ENCODE measurements around the gene CATSPER4. TPM values are rescaled to one million over a fixed set of nuclear protein-coding genes. Genes with fewer than 3 reads are reported as not detected.

The CATSPER4 gene
- total RNA-seq, 1 donor from 2014 or later, result not detected

GRCh38 chr1:26164036-26164860, 26.2 kb upstream of the CATSPER4 start:
- DNase-seq (ENCODE audit: extremely low read depth, low read depth, low spot score), result no peak

DNA sequence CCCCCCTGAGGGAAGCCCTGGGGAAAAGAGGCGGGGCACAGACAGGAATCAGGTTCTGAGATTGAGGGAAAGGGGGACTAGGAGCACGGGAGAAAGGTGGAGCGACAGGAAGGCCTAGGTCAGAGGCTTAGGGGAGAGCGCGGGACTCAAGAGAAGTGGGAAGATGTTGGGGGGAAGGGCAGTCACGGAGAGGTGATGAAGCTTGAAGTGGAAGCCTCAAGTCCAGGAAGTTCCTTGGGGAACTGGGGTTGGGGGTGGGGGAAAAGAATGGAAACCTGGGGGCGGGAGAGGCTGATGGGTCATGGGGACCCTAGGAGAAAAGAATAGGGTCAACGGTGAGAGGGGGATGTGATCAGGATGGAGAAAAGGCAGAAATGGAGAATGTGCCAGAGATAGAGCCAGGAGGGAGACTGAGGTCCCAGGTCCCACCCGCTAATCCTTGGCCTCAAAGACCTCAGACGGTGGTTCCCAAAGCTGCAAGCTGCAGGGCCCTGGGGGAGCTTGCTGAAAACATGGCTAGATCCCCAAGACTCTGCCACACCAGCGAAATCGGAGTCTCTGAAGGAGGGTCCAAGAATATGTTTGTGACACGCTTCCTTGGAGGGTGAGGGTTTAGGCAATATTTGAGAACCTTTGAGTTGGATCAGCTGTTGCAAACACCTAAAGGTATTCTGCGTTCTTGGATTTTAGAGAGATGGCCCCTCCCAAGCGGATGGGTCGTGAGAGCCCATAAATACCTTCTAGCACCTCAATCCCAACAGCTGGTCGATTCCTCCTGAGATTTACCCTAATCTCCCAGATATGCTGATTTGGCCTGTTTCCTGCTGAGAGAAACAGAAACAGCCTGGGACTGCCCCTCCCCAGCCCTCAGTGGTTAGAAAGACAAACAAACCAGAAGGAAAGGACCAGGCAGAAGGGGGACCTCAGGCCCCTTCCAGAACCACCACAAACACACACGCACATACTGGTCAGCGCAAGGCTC, 25.2 kb upstream of the CATSPER4 start:
- DNase-seq (ENCODE audit: extremely low read depth, low read depth, low spot score), result no peak

DNA sequence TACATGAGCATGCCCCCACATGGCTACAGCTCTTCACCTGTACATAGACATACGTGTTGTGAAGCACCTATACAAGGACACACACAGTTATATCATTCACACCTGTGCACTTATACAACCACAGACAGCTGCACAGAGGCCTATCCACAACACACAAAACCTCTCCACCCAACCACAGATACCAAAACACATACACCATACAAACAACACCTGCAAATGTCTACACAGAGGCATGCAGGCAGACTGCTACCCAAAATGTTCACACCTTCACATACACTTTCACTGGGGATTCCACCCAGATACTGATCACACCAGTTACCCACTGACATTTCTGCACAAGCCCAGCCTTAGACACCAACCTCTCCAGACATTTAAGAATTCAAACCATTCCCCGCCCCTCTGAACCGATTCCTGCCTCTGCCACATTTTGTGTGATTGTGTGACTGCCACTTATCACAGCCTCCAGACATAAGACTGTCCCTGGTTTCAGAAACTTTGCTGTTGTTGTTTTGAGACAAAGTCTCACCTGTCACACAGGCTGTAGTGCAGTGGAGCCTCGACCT, 23.6 kb upstream of the CATSPER4 start:
- DNase-seq (ENCODE audit: extremely low read depth, low read depth, low spot score), result no peak

DNA sequence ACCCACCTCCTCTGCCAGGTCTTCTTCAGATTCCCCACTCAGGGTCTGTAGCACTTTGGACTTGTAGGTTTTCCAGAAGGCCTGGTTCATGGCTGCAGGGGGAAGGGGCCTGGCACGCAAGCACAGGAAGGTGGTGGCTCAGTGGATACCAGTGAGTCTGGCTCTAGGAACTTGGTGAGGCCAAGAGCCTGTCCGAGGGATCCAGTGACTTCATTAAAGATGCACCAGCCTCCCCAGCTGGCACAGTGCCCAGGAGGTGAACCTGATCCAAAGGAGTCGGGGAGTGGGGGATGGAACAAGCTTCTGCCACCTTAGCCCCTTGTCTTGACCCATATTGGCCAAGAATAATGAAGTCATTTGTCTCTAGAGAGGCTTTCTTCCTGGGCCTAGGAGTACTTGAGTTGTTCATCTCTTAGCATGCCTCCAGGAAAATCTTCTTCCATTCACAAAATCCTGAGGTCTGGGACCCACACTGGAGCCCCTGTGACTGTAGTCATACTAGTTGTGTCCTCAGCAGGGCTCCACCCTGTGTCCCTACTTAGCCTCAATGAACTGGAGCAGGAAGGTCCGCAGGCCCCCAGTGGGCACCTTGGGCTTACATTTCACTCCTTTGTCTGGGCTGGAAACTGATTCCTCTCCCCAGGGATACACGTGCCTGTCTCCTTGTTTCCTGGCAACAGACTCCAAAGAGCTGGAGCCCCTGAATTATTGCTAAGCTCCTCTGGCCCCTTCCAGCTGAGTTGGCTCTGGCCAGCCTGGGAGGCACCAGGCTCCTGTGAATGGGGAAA, 21.8 kb upstream of the CATSPER4 start, which contains the start of gene C1orf232:
C1orf232 (minus strand) TSS at position 554 of the 788 bp plus-strand sequence; CDS start at position 90, 464 bp downstream.
- no peak for DNase-seq (ENCODE audit: extremely low read depth, low read depth, low spot score)

DNA sequence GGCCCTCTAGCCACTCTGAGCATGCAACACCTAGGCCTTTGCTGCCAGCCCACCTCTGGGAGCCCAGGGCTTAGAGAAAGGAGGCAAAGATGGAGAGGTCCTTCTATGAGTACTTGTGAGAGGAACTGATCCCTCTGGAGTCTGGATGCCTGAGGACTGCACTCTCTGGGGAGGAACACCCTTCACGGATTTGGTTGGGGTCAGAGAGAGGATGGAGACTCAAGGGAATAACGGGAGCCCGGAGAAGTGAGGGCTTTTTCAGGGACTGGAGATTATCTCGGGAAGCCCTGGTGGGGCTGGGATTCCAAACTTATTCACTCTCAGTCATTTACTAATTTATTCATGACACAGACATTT, 21.2 kb upstream of the CATSPER4 start:
- DNase-seq (ENCODE audit: extremely low read depth, low read depth, low spot score), result no peak

GRCh38 chr1:26169669-26170471, 20.5 kb upstream of the CATSPER4 start, which contains the start of gene ZNF593:
ZNF593 (plus strand) TSS chr1:26169908; CDS start chr1:26169984, 76 bp downstream.
- no peak for DNase-seq (ENCODE audit: extremely low read depth, low read depth, low spot score)

GRCh38 chr1:26170472-26170821, 20.0 kb upstream of the CATSPER4 start:
- no peak for DNase-seq (ENCODE audit: extremely low read depth, low read depth, low spot score)

GRCh38 chr1:26171084-26172072, 19.0 kb upstream of the CATSPER4 start, which contains the start of gene ZNF593OS:
ZNF593OS (minus strand) TSS chr1:26171832; CDS start chr1:26171661, 171 bp downstream.
- no peak for DNase-seq (ENCODE audit: extremely low read depth, low read depth, low spot score)

DNA sequence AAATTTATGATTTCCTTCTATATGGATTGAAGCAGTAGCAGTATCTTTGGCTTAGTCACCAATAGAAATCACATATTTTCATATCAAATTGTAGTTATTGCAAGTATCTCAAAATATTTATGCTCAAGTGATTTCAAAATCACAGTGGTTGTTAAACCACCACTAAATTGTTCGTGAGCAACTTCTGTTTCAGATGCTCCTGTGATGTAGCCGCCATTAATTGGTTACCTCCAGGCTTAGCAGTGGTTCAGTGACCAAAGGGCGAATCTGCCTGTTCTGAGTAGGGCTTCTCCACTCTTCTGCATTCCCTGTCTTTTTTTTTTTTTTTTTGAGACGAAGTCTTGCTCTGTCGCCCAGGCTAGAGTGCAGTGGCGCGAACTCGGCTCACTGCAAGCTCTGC, 15.1 kb upstream of the CATSPER4 start:
- DNase-seq (ENCODE audit: extremely low read depth, low read depth, low spot score), result no peak

- DNase-seq (ENCODE audit: extremely low read depth, low read depth, low spot score), result no peak
Observed at GRCh38 chr1:26177182-26177684, 13.2 kb upstream of the CATSPER4 start, which contains the start of gene CNKSR1. CNKSR1 (plus strand) TSS chr1:26177491; CDS start chr1:26177548, 57 bp downstream.

- DNase-seq (ENCODE audit: extremely low read depth, low read depth, low spot score), result no peak
Observed at GRCh38 chr1:26180010-26180506, 10.3 kb upstream of the CATSPER4 start.

DNA sequence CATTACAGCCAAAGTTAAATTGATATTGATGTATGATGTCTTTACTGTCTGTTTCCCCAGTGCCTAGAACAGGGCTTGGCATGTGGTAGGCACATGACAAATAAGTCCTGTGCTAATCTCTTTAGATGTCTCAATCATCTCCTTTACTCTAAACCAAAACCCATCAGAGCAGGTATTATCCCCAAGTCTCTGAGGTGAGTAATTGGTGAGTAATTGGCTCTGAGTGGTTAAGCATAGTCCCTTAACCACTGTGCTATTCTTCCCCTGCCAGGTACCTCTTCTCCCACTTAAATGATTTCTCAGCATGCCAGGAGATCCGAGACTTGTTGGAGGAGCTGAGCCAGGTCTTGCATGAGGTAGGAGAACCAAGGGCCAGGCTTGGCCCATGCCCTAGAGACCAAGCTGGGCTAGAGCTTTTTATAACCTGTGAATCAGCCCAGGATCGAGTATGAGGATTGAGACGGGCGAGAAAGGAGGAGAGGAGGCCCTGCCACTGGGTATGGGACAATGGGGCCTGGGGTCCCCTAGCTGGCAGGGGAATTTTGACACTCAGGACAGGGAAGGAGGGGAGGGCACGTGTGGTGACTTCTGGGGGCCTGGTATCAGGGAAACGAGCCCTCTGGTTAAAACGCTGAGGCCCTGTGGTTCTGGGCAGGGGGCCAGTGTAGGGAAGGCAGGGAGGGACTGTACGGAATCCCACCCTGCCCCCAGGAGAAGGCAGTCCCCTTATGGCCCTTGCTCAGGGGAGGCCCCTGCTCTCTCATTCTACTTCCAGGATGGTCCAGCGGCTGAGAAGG, 8.6 kb upstream of the CATSPER4 start:
- DNase-seq (ENCODE audit: extremely low read depth, low read depth, low spot score), result no peak

DNA sequence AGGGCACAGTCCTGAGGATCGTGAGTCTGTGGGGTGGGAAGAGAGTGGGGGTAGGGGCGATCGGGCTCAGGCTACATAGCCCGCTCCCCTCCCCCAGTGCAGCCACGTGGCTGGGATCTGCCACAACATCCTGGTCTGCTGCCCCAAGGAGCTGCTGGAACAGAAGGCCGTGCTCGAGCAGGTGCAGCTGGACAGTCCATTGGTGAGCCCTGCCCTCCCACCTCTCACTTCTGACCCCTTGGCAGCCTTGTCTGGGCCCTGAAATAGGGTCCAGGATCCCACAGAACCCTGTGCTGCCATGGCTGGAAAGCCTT, 8.1 kb upstream of the CATSPER4 start:
- no peak for DNase-seq (ENCODE audit: extremely low read depth, low read depth, low spot score)

DNA sequence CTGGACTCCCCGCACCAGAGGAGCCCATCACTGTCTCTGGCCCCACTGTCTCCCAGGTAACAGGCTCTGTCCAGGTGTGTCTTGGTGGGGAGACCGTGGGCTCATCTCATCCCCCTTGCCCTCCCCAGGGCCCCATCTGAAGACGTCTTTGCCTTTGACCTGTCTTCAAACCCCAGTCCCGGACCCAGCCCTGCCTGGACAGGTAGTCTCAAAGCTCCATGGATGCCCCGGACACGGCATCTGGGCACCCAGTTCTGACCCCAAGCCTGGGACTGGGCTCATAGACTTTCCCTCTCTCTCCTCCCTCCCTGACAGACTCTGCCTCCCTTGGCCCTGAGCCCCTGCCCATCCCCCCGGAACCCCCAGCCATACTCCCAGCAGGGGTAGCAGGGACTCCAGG, 6.3 kb upstream of the CATSPER4 start:
- no peak for DNase-seq (ENCODE audit: extremely low read depth, low read depth, low spot score)

DNA sequence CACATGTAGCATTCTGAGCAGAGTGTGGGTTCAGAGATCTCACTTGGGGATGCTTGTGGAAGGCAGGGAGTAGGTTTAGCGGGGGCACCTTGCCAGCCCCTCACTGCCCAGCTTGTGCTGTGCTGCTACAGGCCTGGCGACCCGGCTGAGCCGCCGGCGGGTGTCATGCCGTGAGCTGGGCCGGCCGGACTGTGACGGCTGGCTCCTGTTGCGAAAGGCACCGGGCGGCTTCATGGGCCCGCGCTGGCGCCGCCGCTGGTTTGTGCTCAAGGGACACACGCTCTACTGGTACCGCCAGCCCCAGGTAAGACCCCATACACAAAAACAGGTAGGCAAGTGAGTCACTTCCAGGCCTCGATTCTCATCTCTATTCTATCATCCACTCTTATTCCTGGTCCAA, 5.5 kb upstream of the CATSPER4 start:
- DNase-seq (ENCODE audit: extremely low read depth, low read depth, low spot score), result no peak

DNA sequence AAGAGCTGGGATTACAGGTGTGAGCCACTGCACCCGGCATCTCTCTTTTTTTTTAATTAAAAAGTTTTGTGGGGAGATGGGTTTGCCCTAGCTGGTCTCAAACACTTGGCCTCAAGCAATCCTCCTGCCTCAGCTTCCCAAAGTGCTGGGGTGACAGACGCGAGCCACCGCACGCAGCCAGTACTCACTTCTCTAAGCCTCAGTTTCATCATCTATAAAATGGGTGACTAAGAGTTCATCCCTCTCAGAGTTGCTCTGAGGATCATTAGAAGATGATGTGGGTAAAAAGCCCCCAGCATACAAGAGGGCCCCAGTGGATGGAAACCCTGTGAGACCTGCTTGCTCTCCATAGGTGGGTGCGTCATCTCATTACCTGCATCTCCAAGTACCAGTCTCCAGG, 2.5 kb upstream of the CATSPER4 start:
- DNase-seq (ENCODE audit: extremely low read depth, low read depth, low spot score), result no peak

- no peak for DNase-seq (ENCODE audit: extremely low read depth, low read depth, low spot score)
Observed at GRCh38 chr1:26188477-26188876, 1.9 kb upstream of the CATSPER4 start.

Measured in glomerular endothelial cell (primary cell).